Smooth muscle cell (in vitro differentiated cells): ENCODE results near the gene RETREG1. TPM values are rescaled to one million over a fixed set of nuclear protein-coding genes. Genes with fewer than 3 reads are reported as not detected.

ENCODE experiments used
- DNase-seq: peaks from one replicate; lab custom pipeline; 2025; ENCODE audit not compliant: unreplicated experiment; lab: John Stamatoyannopoulos, UW
- H2AFZ ChIP-seq: fragments of 200-600 bp; sonication (generic); 2 replicates; pipeline ENCODE4 v1.6.0; 2016; ENCODE audit warnings: antibody characterized with exemption, low read depth, mild to moderate bottlenecking
- H3F3A ChIP-seq: fragments of 200-600 bp; sonication (generic); 2 replicates; pipeline ENCODE4 v1.6.0; 2017; ENCODE audit warnings: antibody characterized with exemption, low read depth
- H3K27ac ChIP-seq: fragments of 200-600 bp; sonication (generic); 2 replicates; pipeline ENCODE4 v1.5.1; 2016; ENCODE audit warnings: low read depth, mild to moderate bottlenecking
- H3K27me3 ChIP-seq: fragments of 200-600 bp; sonication (generic); 2 replicates; pipeline ENCODE4 v1.6.1; 2016; ENCODE audit warnings: low read depth, mild to moderate bottlenecking
- H3K36me3 ChIP-seq: fragments of 200-600 bp; sonication (generic); 2 replicates; pipeline ENCODE4 v1.5.1; 2016; ENCODE audit warnings: low read depth
- H3K4me1 ChIP-seq: fragments of 200-600 bp; sonication (generic); 2 replicates; pipeline ENCODE4 v1.5.1; 2016; ENCODE audit warnings: low read depth
- H3K4me2 ChIP-seq: fragments of 200-600 bp; sonication (generic); 2 replicates; pipeline ENCODE4 v1.6.0; 2016; ENCODE audit warnings: mild to moderate bottlenecking
- H3K4me3 ChIP-seq: fragments of 200-600 bp; sonication (generic); 2 replicates; pipeline ENCODE4 v1.5.1; 2016; ENCODE audit warnings: mild to moderate bottlenecking
- H3K79me2 ChIP-seq: fragments of 200-600 bp; sonication (generic); 2 replicates; pipeline ENCODE4 v1.6.0; 2016; ENCODE audit warnings: low read depth, mild to moderate bottlenecking
- H3K9ac ChIP-seq: fragments of 200-600 bp; sonication (generic); 2 replicates; pipeline ENCODE4 v1.6.0; 2016; ENCODE audit warnings: low read depth
- H3K9me3 ChIP-seq: fragments of 200-600 bp; sonication (generic); replicated peaks from 2 replicates; pipeline ENCODE4 v1.5.1; 2016; ENCODE audit warnings: low read depth
- H4K20me1 ChIP-seq: fragments of 200-600 bp; sonication (generic); 2 replicates; pipeline ENCODE4 v1.6.0; 2016; ENCODE audit warnings: low read depth
- CTCF ChIP-seq: fragments of 200-600 bp; sonication (generic); IDR thresholded peaks from 2 replicates; pipeline ENCODE4 v1.5.1; 2017; ENCODE audit warnings: borderline replicate concordance, mild to moderate bottlenecking, antibody characterized with exemption; ENCODE audit not compliant: insufficient read depth, poor library complexity, severe bottlenecking
- WGBS: methylation state at CpG from one replicate; pipeline ENCODE4 v1.1.7; 2016; ENCODE audit warnings: low lambda C conversion rate; 5-methylcytosine and 5-hydroxymethylcytosine counted together
- polyA plus RNA-seq: library from polyadenylated mRNA; unstranded; fragments of >200 nt; fragmentation: Nextera tagmentation; extraction: Ambion mirVana; gene quantifications from 2 replicates; pipeline ENCODE4 v1.2.1, GENCODE V29; 2016
- total RNA-seq: library from RNA; depleted of rRNA; stranded (reverse); fragments of >200 nt; gene quantifications from 2 replicates; pipeline ENCODE4 v1.2.3, GENCODE V29; 2014

The RETREG1 gene
- total and polyA plus RNA-seq, 2 experiments from 2014 or later, result 0.19 to 4.4 TPM

DNA sequence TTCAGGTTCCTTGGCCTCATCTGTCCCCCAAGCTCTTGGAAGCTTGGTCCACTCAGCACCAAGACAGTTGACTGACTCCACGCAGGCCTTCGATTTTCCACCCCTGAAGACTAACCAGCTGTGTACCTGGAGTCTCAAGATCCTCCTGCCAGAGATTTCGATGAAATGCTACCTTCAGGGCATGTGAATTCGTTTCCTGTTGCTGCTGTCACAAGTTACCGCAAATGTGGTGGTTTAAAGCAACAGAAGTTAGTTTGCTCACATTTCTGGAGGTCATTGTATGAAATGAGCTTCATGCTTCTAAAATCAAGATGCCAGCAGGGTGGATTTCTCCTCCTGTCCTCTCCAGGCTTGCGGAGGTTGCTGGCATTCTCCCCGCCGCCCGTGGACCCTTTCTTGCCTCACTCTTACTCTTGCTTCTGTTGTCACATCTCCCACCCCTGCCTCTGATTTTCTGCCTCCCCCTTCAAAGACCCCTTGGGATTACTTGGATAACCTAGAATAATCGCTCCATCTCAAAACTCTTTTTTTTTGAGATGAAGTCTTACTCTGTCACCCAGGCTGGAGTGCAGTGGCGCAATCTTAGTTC, 27.6 kb upstream of the RETREG1 start:
- Histone ChIP-seq H3K36me3 (no peaks in the 10 kb centered on the region), H3K27ac (no peak overlapping the region), H3K79me2 (no peaks in the 10 kb centered on the region), H3K4me3 (no peak overlapping the region), H3K4me1 (no peaks in the 10 kb centered on the region), H3K9me3 (no peaks in the 10 kb centered on the region), H3F3A (no peaks in the 10 kb centered on the region), H2AFZ (no peak overlapping the region), H3K27me3 (no peaks in the 10 kb centered on the region), H3K4me2 (no peak overlapping the region), H4K20me1 (no peaks in the 10 kb centered on the region), H3K9ac (no peak overlapping the region)
- WGBS, result 81% methylated on average over 11 of the region's 11 CpGs
- DNase-seq, result no peak
- no peak for TF ChIP-seq CTCF

GRCh38 chr5:16642867-16643266, 26.1 kb upstream of the RETREG1 start:
- Histone ChIP-seq H3K4me1 (no peaks in the 10 kb centered on the region), H3K9me3 (no peaks in the 10 kb centered on the region), H3K4me3 (no peak overlapping the region), H3F3A (no peaks in the 10 kb centered on the region), H3K27ac (no peak overlapping the region), H3K27me3 (no peaks in the 10 kb centered on the region), H4K20me1 (no peaks in the 10 kb centered on the region), H2AFZ (no peak overlapping the region), H3K79me2 (no peaks in the 10 kb centered on the region), H3K4me2 (no peak overlapping the region), H3K9ac (no peak overlapping the region), H3K36me3 (no peaks in the 10 kb centered on the region)
- no peak for TF ChIP-seq CTCF
- no peak for DNase-seq
- WGBS, result 96% methylated on average over 2 of the region's 2 CpGs

DNA sequence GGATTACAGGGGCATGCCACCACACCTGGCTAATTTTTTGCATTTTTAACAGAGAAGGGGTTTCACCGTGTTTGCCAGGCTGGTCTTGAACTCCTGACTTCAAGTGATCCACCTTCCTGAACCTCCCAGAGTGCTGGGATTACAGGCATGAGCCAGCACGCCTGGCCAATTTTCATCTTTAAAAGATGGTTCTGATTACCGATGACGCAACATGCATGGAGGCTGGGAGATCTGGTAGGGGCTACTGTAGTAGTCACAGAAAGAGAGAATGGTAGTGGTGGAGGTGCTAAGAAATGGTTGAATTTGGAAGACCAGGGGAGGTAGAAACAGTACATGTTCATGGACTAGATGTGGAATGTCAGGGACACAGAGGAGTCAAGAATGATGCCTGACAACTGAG, 22.4 kb upstream of the RETREG1 start:
- Histone ChIP-seq H3K4me1 (no peaks in the 10 kb centered on the region), H3K4me3 (no peak overlapping the region), H3K9ac (no peak overlapping the region), H3K9me3 (no peaks in the 10 kb centered on the region), H3K4me2 (no peak overlapping the region), H3K27me3 (no peaks in the 10 kb centered on the region), H3K27ac (no peak overlapping the region), H3F3A (no peaks in the 10 kb centered on the region), H2AFZ (no peak overlapping the region), H3K36me3 (no peaks in the 10 kb centered on the region), H4K20me1 (no peaks in the 10 kb centered on the region), H3K79me2 (no peaks in the 10 kb centered on the region)
- 95% methylated on average over 4 of the region's 4 CpGs for WGBS
- TF ChIP-seq CTCF, result no peak
- DNase-seq, result no peak

DNA sequence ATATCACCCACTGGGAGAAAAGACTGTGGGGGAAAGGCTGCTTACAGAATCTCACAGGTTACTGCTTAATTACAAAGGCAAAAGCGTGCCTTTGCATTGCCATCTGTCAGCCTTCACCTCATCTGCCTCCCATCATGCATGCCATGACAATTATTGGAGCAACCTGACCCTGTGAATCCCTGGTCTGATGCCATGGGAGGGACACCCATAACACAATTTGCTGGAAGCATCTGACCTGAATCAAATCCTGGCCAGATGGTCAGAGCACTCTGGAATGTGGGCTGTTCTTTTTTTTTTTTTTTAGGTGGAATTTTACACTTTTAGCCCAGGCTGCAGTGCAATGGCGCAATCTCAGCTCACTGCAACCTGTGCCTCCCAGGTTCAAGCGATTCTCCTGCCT, 11.6 kb upstream of the RETREG1 start:
- H2AFZ ChIP-seq, result no peak overlapping the region
- H3K4me2 ChIP-seq, result no peak overlapping the region

More for the DNA sequence above, 11.6 kb upstream of the RETREG1 start:
- no peak for TF ChIP-seq CTCF
- no peaks in the 10 kb centered on the region for H3K4me1 ChIP-seq
- H3K4me3 ChIP-seq, result no peak overlapping the region
- WGBS, result 88% methylated on average over 3 of the region's 3 CpGs
- H3F3A ChIP-seq, result no peaks in the 10 kb centered on the region
- H3K79me2 ChIP-seq, result no peaks in the 10 kb centered on the region
- peaks cover 9% of the 10 kb centered on the region for H3K27me3 ChIP-seq
- no peak overlapping the region for H3K27ac ChIP-seq
- no peak overlapping the region for H3K9ac ChIP-seq
- H3K9me3 ChIP-seq, result no peaks in the 10 kb centered on the region
- no peak for DNase-seq
- H4K20me1 ChIP-seq, result no peaks in the 10 kb centered on the region
- H3K36me3 ChIP-seq, result no peaks in the 10 kb centered on the region
